Fibroblast of lung (primary cell): Measurements from ENCODE around the gene THAP5. TPM values are rescaled to one million over a fixed set of nuclear protein-coding genes. Genes with fewer than 3 reads are reported as not detected.

Experiments used
- DNase-seq, 2 donors: peaks; one replicate each; pipeline versions ENCODE4 v3.0.0 to v3.0.0-alpha.2; 2010; ENCODE audit warnings: low read depth in 2 of 2
- H2AFZ ChIP-seq: 2 replicates; pipeline ENCODE4 v1.5.1; 2012; ENCODE audit warnings: low read length, control low read depth, inconsistent platforms
- H3K27ac ChIP-seq: 2 replicates; pipeline ENCODE4 v1.5.1; 2011; ENCODE audit warnings: low read length, control low read depth; ENCODE audit not compliant: insufficient read depth
- H3K27me3 ChIP-seq: 2 replicates; pipeline ENCODE4 v1.5.1; 2011; ENCODE audit warnings: mild to moderate bottlenecking, low read length; ENCODE audit not compliant: control insufficient read depth, insufficient read depth
- H3K36me3 ChIP-seq: 2 replicates; pipeline ENCODE4 v1.5.1; 2011; ENCODE audit warnings: low read length; ENCODE audit not compliant: control insufficient read depth, insufficient read depth
- H3K4me1 ChIP-seq: 2 replicates; pipeline ENCODE4 v1.5.1; 2011; ENCODE audit warnings: low read length; ENCODE audit not compliant: control insufficient read depth, insufficient read depth; ENCODE audit errors: extremely low read depth
- H3K4me2 ChIP-seq: 2 replicates; pipeline ENCODE4 v1.5.1; 2011; ENCODE audit warnings: low read length, control low read depth; ENCODE audit not compliant: insufficient read depth; ENCODE audit errors: extremely low read depth
- H3K4me3 ChIP-seq, 4 experiments: fragments of 200-600 bp in 1 of 4; sonication (generic) in 1 of 4; replicated peaks in 1 of 4; 2 replicates each; pipeline ENCODE4 v1.5.1; 2011 to 2016; ENCODE audit warnings: low read length in 4 of 4, low read depth in 3 of 4, mild to moderate bottlenecking in 3 of 4, control low read depth in 2 of 4, inconsistent platforms in 1 of 4, mixed read lengths in 1 of 4; ENCODE audit not compliant: insufficient read depth in 1 of 4; ENCODE audit errors: control extremely low read depth in 1 of 4
- H3K79me2 ChIP-seq: 2 replicates; pipeline ENCODE4 v1.5.1; 2012; ENCODE audit warnings: mild to moderate bottlenecking, low read length, inconsistent platforms; ENCODE audit not compliant: control insufficient read depth, insufficient read depth
- H3K9ac ChIP-seq: 2 replicates; pipeline ENCODE4 v1.5.1; 2011; ENCODE audit warnings: mild to moderate bottlenecking, low read length, control low read depth; ENCODE audit not compliant: insufficient read depth
- H3K9me3 ChIP-seq: 2 replicates; pipeline ENCODE4 v1.5.1; 2012; ENCODE audit warnings: low read depth, low read length; ENCODE audit not compliant: control insufficient read depth, insufficient read depth
- H4K20me1 ChIP-seq: 2 replicates; pipeline ENCODE4 v1.5.1; 2011; ENCODE audit warnings: low read length; ENCODE audit not compliant: control insufficient read depth, insufficient read depth; ENCODE audit errors: extremely low read depth
- CTCF ChIP-seq, 2 donors: IDR thresholded peaks in 1 of 2; conservative IDR thresholded peaks in 1 of 2; 1 replicate in 1 of 2; 2 replicates in 1 of 2; pipeline ENCODE4 v1.5.1; 2011 to 2012; ENCODE audit warnings: low read length in 2 of 2, control low read depth in 1 of 2, inconsistent platforms in 1 of 2, low read depth in 1 of 2, mild to moderate bottlenecking in 1 of 2
- EZH2 ChIP-seq: IDR thresholded peaks from 2 replicates; pipeline ENCODE4 v1.5.1; 2012; ENCODE audit warnings: low read length, control low read depth, mild to moderate bottlenecking; ENCODE audit errors: missing control alignments
- polyA plus RNA-seq, 2 donors: library from polyadenylated mRNA; depleted of rRNA in 1 of 2; stranded (reverse) in 1 of 2; unstranded in 1 of 2; fragments of >200 nt; gene quantifications; 2 replicates each; pipeline ENCODE4 v1.2.1, GENCODE V29; 2011 to 2012; ENCODE audit warnings: missing spikeins in 1 of 2
- total RNA-seq: library from RNA; depleted of rRNA; stranded (reverse); fragments of >200 nt; gene quantifications from 2 replicates; pipeline ENCODE4 v1.2.1, GENCODE V29; 2014

Gene THAP5
- total and polyA plus RNA-seq, 2 donors (not counting 1 experiment from before 2014, with no cell fraction given), result 18.4 to 24.1 TPM

GRCh38 chr7:108525327-108525984 is 44.0 kb downstream of the THAP5 start:
- no peak for TF ChIP-seq EZH2
- no peak for TF ChIP-seq CTCF (conservative IDR thresholded peaks at IDR 0.05 in 1 of 2, IDR thresholded peaks at IDR 0.05 in 1 of 2; ENCODE audit: low read depth in 1 of 2, low read length in 2 of 2)
- Histone ChIP-seq H3K4me3 (peak overlapping the region; percentile 85 to 99 (median 90)), H3K36me3 (no peaks in the 10 kb centered on the region), H3K9me3 (no peaks in the 10 kb centered on the region), H3K4me2 (peak overlapping the region; percentile 79), H3K27ac (peak overlapping the region; percentile 99), H3K79me2 (peaks cover 33% of the 10 kb centered on the region), H3K4me1 (peaks cover 4% of the 10 kb centered on the region), H2AFZ (peak overlapping the region; percentile 44), H4K20me1 (no peaks in the 10 kb centered on the region), H3K9ac (peak overlapping the region; percentile 93), H3K27me3 (no peaks in the 10 kb centered on the region)
- peak; percentile 86 to 89 for DNase-seq

GRCh38 chr7:108522780-108523179 is 46.7 kb downstream of the THAP5 start:
- H3K27ac ChIP-seq, result no peak overlapping the region
- no peaks in the 10 kb centered on the region for H3K27me3 ChIP-seq
- H4K20me1 ChIP-seq, result no peaks in the 10 kb centered on the region
- H3K4me1 ChIP-seq, result peaks cover 4% of the 10 kb centered on the region
- H3K4me3 ChIP-seq, result no peak overlapping the region
- no peak overlapping the region for H2AFZ ChIP-seq
- H3K9ac ChIP-seq, result no peak overlapping the region
- no peaks in the 10 kb centered on the region for H3K9me3 ChIP-seq
- peaks cover 40% of the 10 kb centered on the region for H3K79me2 ChIP-seq
- TF ChIP-seq CTCF (conservative IDR thresholded peaks at IDR 0.05 in 1 of 2, IDR thresholded peaks at IDR 0.05 in 1 of 2; ENCODE audit: low read depth in 1 of 2, low read length in 2 of 2) (no peak), EZH2 (no peak)
- H3K4me2 ChIP-seq, result no peak overlapping the region
- peaks cover 4% of the 10 kb centered on the region for H3K36me3 ChIP-seq
- no peak for DNase-seq

- no peak for DNase-seq
- Histone ChIP-seq H3K4me2 (no peak overlapping the region), H3K27me3 (no peaks in the 10 kb centered on the region), H3K4me3 (no peak overlapping the region), H3K4me1 (no peaks in the 10 kb centered on the region), H3K27ac (no peak overlapping the region), H3K9me3 (no peaks in the 10 kb centered on the region), H4K20me1 (no peaks in the 10 kb centered on the region), H3K79me2 (peaks cover 19% of the 10 kb centered on the region), H3K36me3 (peaks cover 4% of the 10 kb centered on the region), H2AFZ (no peak overlapping the region), H3K9ac (no peak overlapping the region)
- TF ChIP-seq CTCF (conservative IDR thresholded peaks at IDR 0.05 in 1 of 2, IDR thresholded peaks at IDR 0.05 in 1 of 2; ENCODE audit: low read depth in 1 of 2, low read length in 2 of 2) (no peak), EZH2 (no peak)
Observed at GRCh38 chr7:108517951-108518350, 51.6 kb downstream of the THAP5 start.
